Bronchus fibroblast of lung (primary cell): ENCODE measurements around the gene MARCO. TPM values are rescaled to one million over a fixed set of nuclear protein-coding genes. Genes with fewer than 3 reads are reported as not detected.

Experiments used
- total RNA-seq: library from RNA; depleted of rRNA; stranded (reverse); fragments of >200 nt; gene quantifications from 2 replicates; pipeline ENCODE4 v1.2.3, GENCODE V29; 2015

Gene MARCO
- not detected in 2 replicates for total RNA-seq

GRCh38 chr2:118942031-118942430, at the start of gene MARCO:
TSS of gene MARCO (plus strand) at chr2:118942194. CDS start at chr2:118942301, 107 bp downstream.

Other genes with a start within 250 kb of the MARCO start
- gene EN1, start 94.5 kb upstream of the MARCO start, total RNA-seq, result 0.15 and 0.17 TPM in 2 replicates
- gene C1QL2, start 216.6 kb downstream of the MARCO start, total RNA-seq, result not detected in 2 replicates